Thyroid gland (tissue), 4 donors: ENCODE measurements around the gene H3-3A. TPM values are rescaled to one million over a fixed set of nuclear protein-coding genes. Genes with fewer than 3 reads are reported as not detected.

ENCODE experiments used
- DNase-seq, 2 donors: peaks; one replicate each; pipeline ENCODE4 v3.0.0-alpha.2; 2019
- H3K27ac ChIP-seq, 3 donors: fragments of 200-600 bp; sonication (generic); 1 replicate in 2 of 3; 2 replicates in 1 of 3; pipeline ENCODE4 v1.5.1; 2016 to 2019; ENCODE audit warnings: mild to moderate bottlenecking in 1 of 3, moderate library complexity in 1 of 3
- H3K27me3 ChIP-seq: fragments of 200-600 bp; sonication (generic); one replicate; pipeline ENCODE4 v1.5.1; 2019
- H3K36me3 ChIP-seq, 2 donors: fragments of 200-600 bp; sonication (generic); one replicate each; pipeline ENCODE4 v1.5.1; 2016 to 2019
- H3K4me1 ChIP-seq, 2 donors: fragments of 200-600 bp; sonication (generic); one replicate each; pipeline ENCODE4 v1.5.1; 2017 to 2019
- H3K4me3 ChIP-seq, 3 donors: fragments of 200-600 bp; sonication (generic); replicated peaks in 1 of 3; 1 replicate in 2 of 3; 2 replicates in 1 of 3; pipeline ENCODE4 v1.5.1; 2016; ENCODE audit warnings: mild to moderate bottlenecking in 1 of 3
- H3K9me3 ChIP-seq: fragments of 200-600 bp; sonication (generic); one replicate; pipeline ENCODE4 v1.5.1; 2017
- CTCF ChIP-seq, 6 experiments: fragments of 200-600 bp in 3 of 6; fragments of 450-650 bp in 3 of 6; sonication (generic) in 3 of 6; IDR thresholded peaks; one replicate each; pipeline ENCODE4 v1.5.1; 2016 to 2019; ENCODE audit warnings: antibody characterized with exemption in 6 of 6, mild to moderate bottlenecking in 2 of 6, inconsistent platforms in 1 of 6, moderate library complexity in 1 of 6
- POLR2A ChIP-seq, 2 donors: fragments of 450-650 bp; IDR thresholded peaks; one replicate each; pipeline ENCODE4 v1.6.1; 2017; ENCODE audit warnings: antibody characterized with exemption in 2 of 2, mild to moderate bottlenecking in 2 of 2, moderate library complexity in 1 of 2
- WGBS, 2 donors: methylation state at CpG; one replicate each; pipeline ENCODE4 v1.1.5; 2017; 5-methylcytosine and 5-hydroxymethylcytosine counted together
- intact Hi-C: fragments of 100-400 bp; cut with DNase I; formaldehyde crosslinking; loops from one replicate; pipeline ENCODE4 v1.15.1; 2023
- total RNA-seq, 4 donors: library from RNA; depleted of rRNA; stranded (reverse); fragments of >200 nt; gene quantifications; one replicate each; pipeline ENCODE4 v1.2.3, GENCODE V29; 2016

Gene H3-3A
- total RNA-seq, 4 donors from 2014 or later: 304 to 610 (median 445) TPM

- H3K4me3 ChIP-seq: no peak overlapping the region
- no peaks in the 10 kb centered on the region for H3K36me3 ChIP-seq
- WGBS, 2 donors: 78 to 83% methylated on average over 4 of the region's 4 CpGs
- no peaks in the 10 kb centered on the region for H3K27me3 ChIP-seq
- no peak overlapping the region for H3K27ac ChIP-seq
- DNase-seq: no peak
- intact Hi-C loops: no loop called here
- TF ChIP-seq CTCF (IDR thresholded peaks at IDR 0.05) (no peak), POLR2A (IDR thresholded peaks at IDR 0.05) (no peak)
- no peaks in the 10 kb centered on the region for H3K4me1 ChIP-seq
- H3K9me3 ChIP-seq: no peaks in the 10 kb centered on the region
These were observed 28.9 kb upstream of the H3-3A start for GRCh38 chr1:226033582-226033981.

GRCh38 chr1:226033991-226034390, 28.5 kb upstream of the H3-3A start:
- Histone ChIP-seq H3K4me3 (no peak overlapping the region), H3K9me3 (no peaks in the 10 kb centered on the region), H3K36me3 (no peaks in the 10 kb centered on the region), H3K4me1 (no peaks in the 10 kb centered on the region), H3K27me3 (no peaks in the 10 kb centered on the region), H3K27ac (no peak overlapping the region)
- DNase-seq: no peak
- intact Hi-C loops: no loop called here
- no peak for TF ChIP-seq CTCF (IDR thresholded peaks at IDR 0.05)
- TF ChIP-seq POLR2A (IDR thresholded peaks at IDR 0.05): no peak

GRCh38 chr1:226034482-226034881, 28.0 kb upstream of the H3-3A start:
- DNase-seq: peak; percentile 23 to 40
- Histone ChIP-seq H3K27me3 (no peaks in the 10 kb centered on the region), H3K4me1 (no peaks in the 10 kb centered on the region), H3K9me3 (no peaks in the 10 kb centered on the region), H3K27ac (no peak overlapping the region), H3K36me3 (no peaks in the 10 kb centered on the region), H3K4me3 (no peak overlapping the region)
- 61 to 72% methylated on average over 6 of the region's 6 CpGs for WGBS, 2 donors
- no peak for TF ChIP-seq CTCF (IDR thresholded peaks at IDR 0.05)
- TF ChIP-seq POLR2A (IDR thresholded peaks at IDR 0.05): no peak
- intact Hi-C loops: no loop called here

GRCh38 chr1:226035915-226036314, 26.6 kb upstream of the H3-3A start:
- Histone ChIP-seq H3K4me3 (no peak overlapping the region), H3K27ac (no peak overlapping the region), H3K9me3 (no peaks in the 10 kb centered on the region), H3K27me3 (no peaks in the 10 kb centered on the region), H3K36me3 (no peaks in the 10 kb centered on the region), H3K4me1 (no peaks in the 10 kb centered on the region)
- no peak for DNase-seq
- TF ChIP-seq CTCF (IDR thresholded peaks at IDR 0.05) (no peak), POLR2A (IDR thresholded peaks at IDR 0.05) (no peak)
- intact Hi-C loops: no loop called here
- WGBS, 2 donors: 91% methylated on average over 5 of the region's 5 CpGs

- no peaks in the 10 kb centered on the region for H3K4me1 ChIP-seq
- TF ChIP-seq POLR2A (IDR thresholded peaks at IDR 0.05): no peak
- no peak for TF ChIP-seq CTCF (IDR thresholded peaks at IDR 0.05)
- H3K4me3 ChIP-seq: no peak overlapping the region
- no peak overlapping the region for H3K27ac ChIP-seq
- no peaks in the 10 kb centered on the region for H3K27me3 ChIP-seq
- 98 to 100% methylated on average over 1 of the region's 1 CpG for WGBS, 2 donors
- DNase-seq: no peak
- intact Hi-C loops: no loop called here
- H3K36me3 ChIP-seq: no peaks in the 10 kb centered on the region
- no peaks in the 10 kb centered on the region for H3K9me3 ChIP-seq
These were observed 23.9 kb upstream of the H3-3A start for GRCh38 chr1:226038661-226039060.
